Jurkat, Clone E6-1 (cell line): ENCODE measurements around the gene COL6A3. TPM values are rescaled to one million over a fixed set of nuclear protein-coding genes. Genes with fewer than 3 reads are reported as not detected.

ENCODE experiments used
- DNase-seq: peaks from one replicate; pipeline ENCODE4 v3.0.0-alpha.2; 2011; ENCODE audit warnings: low read depth, low spot score
- H3K4me3 ChIP-seq: 2 replicates; pipeline ENCODE4 v1.5.1; 2011; ENCODE audit warnings: mild to moderate bottlenecking, low read length, control low read depth, moderate library complexity
- polyA plus RNA-seq: library from polyadenylated mRNA; unstranded; fragments of >200 nt; gene quantifications from one replicate; pipeline ENCODE4 v1.2.1, GENCODE V29; 2012; ENCODE audit warnings: missing spikeins; ENCODE audit not compliant: insufficient read length, insufficient read depth

The COL6A3 gene, protein sequence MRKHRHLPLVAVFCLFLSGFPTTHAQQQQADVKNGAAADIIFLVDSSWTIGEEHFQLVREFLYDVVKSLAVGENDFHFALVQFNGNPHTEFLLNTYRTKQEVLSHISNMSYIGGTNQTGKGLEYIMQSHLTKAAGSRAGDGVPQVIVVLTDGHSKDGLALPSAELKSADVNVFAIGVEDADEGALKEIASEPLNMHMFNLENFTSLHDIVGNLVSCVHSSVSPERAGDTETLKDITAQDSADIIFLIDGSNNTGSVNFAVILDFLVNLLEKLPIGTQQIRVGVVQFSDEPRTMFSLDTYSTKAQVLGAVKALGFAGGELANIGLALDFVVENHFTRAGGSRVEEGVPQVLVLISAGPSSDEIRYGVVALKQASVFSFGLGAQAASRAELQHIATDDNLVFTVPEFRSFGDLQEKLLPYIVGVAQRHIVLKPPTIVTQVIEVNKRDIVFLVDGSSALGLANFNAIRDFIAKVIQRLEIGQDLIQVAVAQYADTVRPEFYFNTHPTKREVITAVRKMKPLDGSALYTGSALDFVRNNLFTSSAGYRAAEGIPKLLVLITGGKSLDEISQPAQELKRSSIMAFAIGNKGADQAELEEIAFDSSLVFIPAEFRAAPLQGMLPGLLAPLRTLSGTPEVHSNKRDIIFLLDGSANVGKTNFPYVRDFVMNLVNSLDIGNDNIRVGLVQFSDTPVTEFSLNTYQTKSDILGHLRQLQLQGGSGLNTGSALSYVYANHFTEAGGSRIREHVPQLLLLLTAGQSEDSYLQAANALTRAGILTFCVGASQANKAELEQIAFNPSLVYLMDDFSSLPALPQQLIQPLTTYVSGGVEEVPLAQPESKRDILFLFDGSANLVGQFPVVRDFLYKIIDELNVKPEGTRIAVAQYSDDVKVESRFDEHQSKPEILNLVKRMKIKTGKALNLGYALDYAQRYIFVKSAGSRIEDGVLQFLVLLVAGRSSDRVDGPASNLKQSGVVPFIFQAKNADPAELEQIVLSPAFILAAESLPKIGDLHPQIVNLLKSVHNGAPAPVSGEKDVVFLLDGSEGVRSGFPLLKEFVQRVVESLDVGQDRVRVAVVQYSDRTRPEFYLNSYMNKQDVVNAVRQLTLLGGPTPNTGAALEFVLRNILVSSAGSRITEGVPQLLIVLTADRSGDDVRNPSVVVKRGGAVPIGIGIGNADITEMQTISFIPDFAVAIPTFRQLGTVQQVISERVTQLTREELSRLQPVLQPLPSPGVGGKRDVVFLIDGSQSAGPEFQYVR (N-terminal part only)
- polyA plus RNA-seq, result 0.59 TPM

DNA sequence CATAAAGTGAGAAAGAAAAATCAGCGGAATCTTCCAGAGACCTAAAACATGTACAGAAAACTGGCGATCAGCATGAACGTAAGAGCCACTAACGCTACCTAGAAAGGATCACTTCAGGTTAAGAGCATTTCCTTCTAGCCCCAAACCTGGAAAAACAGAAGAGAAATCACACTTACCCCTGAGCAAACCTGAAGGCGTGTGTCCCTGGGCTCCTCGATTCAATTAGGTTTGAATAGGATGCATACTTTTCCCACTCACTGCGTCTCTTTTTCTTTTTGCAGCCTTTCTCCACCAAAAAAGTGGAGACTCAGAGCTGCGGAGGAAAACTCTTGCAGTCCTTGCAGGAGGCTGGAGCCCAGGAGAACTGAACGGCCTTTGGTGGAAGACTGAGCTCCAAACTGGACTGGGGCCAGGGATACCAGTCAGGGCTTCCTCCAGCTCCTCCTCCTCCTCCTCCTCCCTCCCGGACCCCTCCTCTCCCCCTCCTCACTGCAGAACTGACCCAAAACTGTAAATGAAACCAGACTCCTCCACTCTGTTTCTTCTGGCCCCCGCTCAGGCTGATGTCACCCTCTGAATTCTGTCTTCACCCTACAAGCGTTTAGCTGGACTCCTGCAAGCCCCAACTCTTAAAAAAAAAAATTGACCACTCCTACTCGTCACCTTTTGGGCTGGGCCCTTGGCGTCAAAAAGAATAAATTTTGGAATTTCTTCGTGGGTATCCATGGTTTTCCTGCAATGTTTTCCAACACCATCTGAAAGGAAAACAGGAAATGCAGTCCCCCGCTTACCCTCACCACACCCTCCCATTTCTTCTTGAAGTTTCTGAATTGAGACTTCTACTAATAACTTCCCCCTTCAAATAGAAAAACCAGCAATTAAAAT, at the start of gene COL6A3:
Gene COL6A3, minus strand, starts transcription at position 388 of the 885 bp plus-strand sequence. CDS start 17,347 bp downstream, outside the sequence.
- no peak within 1 kb of the TSS for H3K4me3 ChIP-seq
- no peak for DNase-seq

DNA sequence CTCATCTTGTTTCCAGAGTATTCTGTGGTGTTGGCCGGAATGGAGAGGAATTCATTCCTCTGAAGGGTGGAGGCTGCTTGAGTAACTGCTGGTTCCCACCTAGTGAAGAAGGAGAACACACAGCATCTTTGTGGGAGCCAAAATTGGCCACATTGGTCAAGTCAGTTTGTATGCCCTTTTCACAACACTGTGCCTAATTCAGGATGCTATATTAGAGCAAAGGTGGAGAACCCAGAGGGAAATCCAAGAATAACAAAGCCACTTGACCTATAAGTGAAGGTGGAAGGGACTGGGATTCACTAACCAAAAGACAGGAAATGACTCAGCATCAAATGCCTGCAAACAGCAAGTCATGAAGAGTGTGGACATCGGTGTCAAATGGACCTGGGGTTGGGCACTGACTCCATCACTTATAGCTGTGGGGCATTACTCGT, 45.8 kb upstream of the COL6A3 start:
- DNase-seq, result no peak
- no peak overlapping the region for H3K4me3 ChIP-seq

DNA sequence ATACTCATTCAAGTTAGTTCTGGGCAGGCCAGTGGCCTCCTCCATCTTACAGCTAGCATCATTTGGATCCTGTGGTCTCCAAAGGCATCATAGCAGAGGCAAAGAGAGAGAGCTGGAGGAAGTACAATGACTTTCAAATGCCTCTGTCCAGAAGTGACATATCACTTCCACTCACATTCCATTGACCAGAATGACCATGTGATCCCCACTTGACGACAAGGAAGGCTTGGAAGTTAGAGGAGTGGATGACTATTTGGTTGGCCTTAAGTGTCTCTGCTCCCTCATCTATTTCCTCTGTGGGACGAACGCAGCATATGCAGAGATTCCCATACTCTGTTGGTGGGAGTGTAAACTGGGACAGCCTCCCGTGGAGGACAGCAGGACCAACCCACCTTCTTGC, 45.3 kb upstream of the COL6A3 start:
- DNase-seq, result no peak
- no peak overlapping the region for H3K4me3 ChIP-seq

DNA sequence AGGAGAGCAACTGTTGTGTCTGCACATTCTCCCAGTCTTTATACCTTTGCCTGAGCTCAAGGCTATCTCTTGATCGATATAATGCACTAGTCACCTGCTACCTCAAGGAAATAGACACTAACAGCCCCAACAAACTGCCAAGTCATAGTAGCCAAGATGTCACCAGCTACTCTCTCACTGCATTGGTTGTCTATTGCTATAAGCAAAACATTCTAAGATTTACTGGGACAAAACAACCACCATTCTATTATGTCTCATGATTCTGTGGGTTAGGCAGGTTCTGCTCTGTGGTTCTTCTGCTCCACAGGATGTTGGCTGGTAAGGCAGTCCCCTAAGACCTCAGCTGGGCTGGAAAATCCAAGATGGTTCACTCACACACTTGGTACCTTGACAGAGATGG, 44.6 kb upstream of the COL6A3 start:
- no peak for DNase-seq

DNA sequence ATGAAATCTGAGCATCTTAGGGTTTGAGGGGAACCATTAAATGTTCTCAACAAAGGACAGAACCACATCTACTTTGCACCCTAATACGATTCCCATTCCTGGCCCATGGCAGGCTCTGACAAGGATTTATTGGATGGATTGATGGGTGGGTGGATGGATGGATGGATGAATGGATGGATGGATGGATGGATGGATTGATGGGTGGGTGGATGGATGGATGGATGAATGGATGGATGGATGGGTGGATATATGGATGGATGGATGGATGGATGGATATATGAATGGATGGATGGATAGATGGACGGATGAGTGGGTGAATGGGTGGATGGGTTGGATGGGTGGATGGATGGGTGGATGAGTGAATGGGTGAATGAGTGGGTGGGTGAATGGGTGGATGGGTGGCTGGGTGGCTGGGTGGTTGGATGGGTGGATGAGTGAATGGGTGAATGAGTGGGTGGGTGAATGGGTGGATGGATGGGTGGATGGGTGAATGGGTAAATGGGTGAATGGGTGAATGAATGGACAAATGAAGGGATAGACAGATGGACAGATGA, 43.5 kb upstream of the COL6A3 start:
- H3K4me3 ChIP-seq, result no peak overlapping the region

More for the DNA sequence above, 44.6 kb upstream of the COL6A3 start:
- no peak overlapping the region for H3K4me3 ChIP-seq

DNA sequence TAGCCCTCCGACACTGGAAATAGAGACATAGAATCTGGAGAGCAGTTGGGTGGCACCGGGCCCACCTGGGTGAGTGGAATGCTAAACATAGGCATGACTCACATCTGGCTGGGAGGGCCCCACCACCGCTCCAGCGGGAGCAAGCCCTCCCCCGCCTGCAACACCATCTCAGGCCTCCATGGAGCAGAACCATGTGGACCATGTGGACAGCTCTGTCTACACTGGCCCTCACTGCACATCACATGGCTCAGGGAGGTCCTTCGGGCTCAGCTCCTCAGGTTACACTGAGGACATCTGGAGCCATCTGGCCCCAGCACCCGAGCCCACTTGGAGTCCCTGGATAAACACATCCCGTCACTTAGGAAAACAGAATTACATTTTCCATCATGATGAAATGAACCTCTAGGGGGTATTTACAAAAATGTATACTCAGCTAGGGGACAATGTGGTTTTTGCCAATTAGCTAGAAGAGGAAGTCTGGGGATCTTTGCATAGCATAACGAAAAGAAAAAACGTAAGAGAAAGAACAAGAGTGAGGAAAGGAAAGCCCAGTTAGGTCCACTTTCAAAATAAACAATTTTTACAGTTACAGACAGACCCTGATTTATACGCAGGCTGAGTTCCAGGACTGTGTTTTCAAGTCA, 42.4 kb upstream of the COL6A3 start:
- no peak for DNase-seq
- no peak overlapping the region for H3K4me3 ChIP-seq

More for the DNA sequence above, 43.5 kb upstream of the COL6A3 start:
- no peak for DNase-seq

DNA sequence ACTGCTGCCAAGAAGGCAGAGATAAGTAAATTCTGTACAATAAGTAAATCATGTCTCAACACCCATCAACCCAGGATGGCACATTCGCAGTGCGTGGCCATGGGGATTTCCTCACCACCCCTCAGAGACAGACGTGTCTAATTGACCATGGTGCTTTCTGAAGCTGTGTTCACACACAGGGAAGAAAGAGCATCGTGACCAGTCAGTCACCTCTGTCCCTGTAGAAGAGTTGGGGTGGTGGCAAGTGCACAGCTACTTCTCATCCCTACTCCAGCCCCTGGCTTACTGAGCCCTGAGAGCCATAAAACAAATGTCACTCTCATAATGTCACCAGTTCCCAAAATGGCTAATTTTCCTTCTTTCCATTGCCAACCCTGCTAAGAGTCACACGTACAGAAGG, 41.8 kb upstream of the COL6A3 start:
- H3K4me3 ChIP-seq, result no peak overlapping the region
- no peak for DNase-seq

- H3K4me3 ChIP-seq, result no peak overlapping the region
- DNase-seq, result no peak
These were observed 39.7 kb upstream of the COL6A3 start for GRCh38 chr2:237453671-237454070.

GRCh38 chr2:237452861-237453260, 38.9 kb upstream of the COL6A3 start:
- no peak for DNase-seq
- no peak overlapping the region for H3K4me3 ChIP-seq

DNA sequence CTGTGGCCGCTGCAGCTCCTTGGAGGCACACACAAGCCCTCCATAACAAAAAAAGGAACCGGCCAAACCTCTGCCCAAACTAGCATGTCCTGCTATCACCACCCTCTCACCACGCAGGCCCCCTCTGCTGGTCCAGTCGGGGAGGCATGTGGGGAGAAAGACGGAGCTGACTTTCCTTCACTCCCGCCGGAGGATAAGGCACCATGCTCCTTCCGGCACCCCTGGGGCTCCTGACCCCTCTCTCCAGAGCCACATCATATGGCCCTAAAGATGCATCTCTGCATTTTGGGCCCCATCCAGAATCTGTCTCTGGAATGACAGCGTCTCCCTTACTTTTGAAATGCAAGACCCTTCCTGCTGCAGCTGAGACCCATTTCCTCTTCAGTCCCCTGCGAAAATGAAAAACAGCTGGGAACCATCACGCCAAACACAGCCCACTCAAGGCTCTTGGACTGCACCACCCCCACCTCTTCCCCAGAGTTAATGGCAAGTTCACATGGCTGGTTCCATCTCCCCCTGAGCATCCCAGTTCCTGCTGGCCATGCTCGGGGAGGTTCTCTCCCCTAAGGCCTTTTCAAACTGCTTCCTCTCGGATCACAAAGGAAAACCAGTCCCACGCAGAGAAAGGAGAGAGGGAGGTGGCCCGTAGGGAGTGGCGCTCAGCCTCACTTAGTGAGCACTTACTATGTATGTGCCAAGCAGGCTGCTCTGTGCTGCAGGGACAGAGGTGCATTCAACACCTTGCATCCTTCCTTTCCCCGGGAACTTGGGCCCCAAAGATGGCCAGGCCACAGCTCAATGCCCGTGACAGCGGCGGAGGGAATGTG, 37.9 kb upstream of the COL6A3 start:
- no peak for DNase-seq
- no peak overlapping the region for H3K4me3 ChIP-seq

- H3K4me3 ChIP-seq, result no peak overlapping the region
- DNase-seq, result no peak
These were observed 36.6 kb upstream of the COL6A3 start for GRCh38 chr2:237450583-237450982.

DNA sequence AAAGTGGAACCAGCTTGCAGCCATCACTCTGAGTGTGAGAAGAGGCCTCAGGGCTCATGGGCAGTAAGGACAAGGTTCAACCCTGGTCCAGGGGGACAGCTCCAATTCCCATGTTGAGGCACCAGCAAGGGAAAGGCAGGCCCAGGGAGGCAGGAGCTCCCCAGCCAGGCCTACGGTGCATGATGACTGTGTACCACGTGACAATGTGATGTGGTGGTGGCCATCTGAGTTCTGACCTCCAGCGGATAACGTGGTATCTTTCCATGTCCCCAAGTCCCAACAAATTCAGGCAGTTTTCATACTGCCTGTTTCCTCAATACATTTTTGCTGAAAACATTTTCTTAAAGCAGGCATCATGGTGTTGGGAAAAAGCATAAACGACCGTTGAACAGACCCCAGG, 36.1 kb upstream of the COL6A3 start:
- no peak for DNase-seq
- no peak overlapping the region for H3K4me3 ChIP-seq

GRCh38 chr2:237449193-237449881, 35.4 kb upstream of the COL6A3 start:
- no peak for DNase-seq
- H3K4me3 ChIP-seq, result no peak overlapping the region

DNA sequence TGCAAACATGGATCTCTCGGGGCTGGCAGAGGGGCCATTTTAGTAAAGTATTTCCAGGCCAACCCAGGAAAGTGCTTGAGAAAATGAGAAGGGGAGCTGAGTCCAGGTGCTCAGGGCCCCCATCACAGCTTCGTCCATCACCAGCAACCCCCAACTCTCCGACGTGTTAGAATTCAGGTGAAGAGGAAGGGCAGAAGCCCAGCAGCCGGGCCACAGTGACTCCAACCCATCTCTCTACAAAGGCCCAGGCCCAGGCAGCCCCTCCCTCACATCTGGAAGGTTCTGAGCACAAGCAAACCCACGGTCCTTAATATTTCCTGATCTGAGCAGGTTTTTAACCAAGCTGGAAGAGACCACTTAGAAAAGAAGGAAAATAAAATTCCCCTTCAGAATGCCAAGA, 34.7 kb upstream of the COL6A3 start:
- no peak overlapping the region for H3K4me3 ChIP-seq
- DNase-seq, result no peak

DNA sequence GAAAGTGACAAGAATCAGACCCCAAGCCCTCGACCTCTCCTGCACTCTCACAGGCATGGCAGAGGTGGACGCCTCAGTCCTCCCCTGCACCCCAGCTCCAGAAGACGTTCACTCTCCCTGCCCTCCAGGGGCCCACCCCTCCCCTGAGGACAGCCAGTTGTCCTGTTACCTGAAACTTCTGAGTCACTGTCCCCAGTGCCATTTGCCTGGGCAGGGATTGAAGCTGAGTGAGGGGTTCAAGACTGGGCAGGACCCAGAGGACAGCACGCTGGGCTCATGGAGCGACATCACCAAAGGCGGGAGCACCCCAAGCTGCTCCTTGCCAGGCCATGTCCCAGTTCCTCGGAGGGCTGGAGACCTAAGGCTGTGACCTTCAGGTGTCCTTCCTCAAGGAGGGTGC, 34.2 kb upstream of the COL6A3 start:
- DNase-seq, result no peak
- H3K4me3 ChIP-seq, result no peak overlapping the region

DNA sequence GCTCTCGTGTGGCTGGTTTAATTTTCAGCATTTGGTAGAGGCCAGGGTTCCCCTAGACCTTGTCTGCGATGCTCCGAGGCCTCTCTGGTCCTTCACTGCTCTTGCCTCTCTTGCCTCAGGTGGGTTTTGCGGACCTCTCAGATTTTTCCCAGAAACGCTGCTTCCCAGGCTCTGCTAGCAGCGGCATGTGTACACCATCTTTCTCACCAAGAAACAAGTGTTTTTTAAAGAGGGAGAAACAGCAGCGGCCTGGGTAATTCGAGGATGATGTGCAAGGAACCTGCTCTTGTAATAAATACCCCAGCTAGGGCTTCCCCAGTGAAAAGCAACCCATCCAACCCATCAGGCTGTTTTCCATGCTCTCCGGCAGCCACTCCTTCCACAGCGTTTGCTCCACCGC, 33.5 kb upstream of the COL6A3 start:
- DNase-seq, result no peak
- no peak overlapping the region for H3K4me3 ChIP-seq
